A549 (cell line): ENCODE measurements around the gene DNAH1.

Source experiments
- CEBPB ChIP-seq, 2 experiments: fragments of >200 bp in 1 of 2; sonication (Bioruptor Twin) in 1 of 2; formaldehyde crosslinking in 1 of 2; IDR thresholded peaks; 2 replicates each; pipeline ENCODE4 v1.6.1; 2012 to 2016
- CTCF ChIP-seq: fragments of >200 bp; sonication (Bioruptor Twin); formaldehyde crosslinking; IDR thresholded peaks from 3 replicates; pipeline ENCODE4 v1.5.1; 2016
- ELK1 ChIP-seq: fragments of 150-350 bp; IDR thresholded peaks from 2 replicates; pipeline ENCODE4 v1.6.1; 2014; ENCODE audit warnings: low read depth, mild to moderate bottlenecking, low read length
- HEYL ChIP-seq: fragments of 250-450 bp; sonication (Bioruptor Pico); IDR thresholded peaks from 2 replicates; pipeline ENCODE4 v1.8.0; 2021; ENCODE audit warnings: mild to moderate bottlenecking, moderate library complexity
- MAX ChIP-seq: IDR thresholded peaks from 2 replicates; pipeline ENCODE4 v1.6.1; 2012
- PHF8 ChIP-seq: fragments of 200-600 bp; sonication (generic); IDR thresholded peaks from 2 replicates; pipeline ENCODE4 v1.6.1; 2016; ENCODE audit warnings: low read depth, mild to moderate bottlenecking, antibody characterized with exemption, moderate library complexity, borderline replicate concordance
- POLR2AphosphoS2 ChIP-seq: conservative IDR thresholded peaks from 2 replicates; pipeline ENCODE4 v1.6.1; 2012; ENCODE audit warnings: low read length, improper control_type of control experiment, inconsistent platforms
- RAD21 ChIP-seq, 2 experiments: fragments of >200 bp in 1 of 2; sonication (Bioruptor Twin) in 1 of 2; formaldehyde crosslinking in 1 of 2; IDR thresholded peaks in 1 of 2; conservative IDR thresholded peaks in 1 of 2; 2 replicates in 1 of 2; 3 replicates in 1 of 2; pipeline ENCODE4 v1.6.1; 2012 to 2018; ENCODE audit warnings: inconsistent platforms in 1 of 2
- RFX5 ChIP-seq: fragments of 450-650 bp; IDR thresholded peaks from 2 replicates; pipeline ENCODE4 v1.7.1; 2014; ENCODE audit warnings: antibody characterized with exemption, mild to moderate bottlenecking, moderate library complexity
- RNF2 ChIP-seq: fragments of 200-600 bp; sonication (generic); IDR thresholded peaks from 2 replicates; pipeline ENCODE4 v1.6.1; 2016; ENCODE audit warnings: low read depth, mild to moderate bottlenecking, antibody characterized with exemption, moderate library complexity, borderline replicate concordance
- SMC3 ChIP-seq: fragments of >200 bp; sonication (Bioruptor Twin); formaldehyde crosslinking; IDR thresholded peaks from 3 replicates; pipeline ENCODE4 v1.6.1; 2018; ENCODE audit warnings: inconsistent platforms
- TP53 ChIP-seq: fragments of 250-450 bp; sonication (Bioruptor Pico); IDR thresholded peaks from 2 replicates; pipeline ENCODE4 v1.5.0; 2021; ENCODE audit warnings: mild to moderate bottlenecking, moderate library complexity
- ZFP36 ChIP-seq: fragments of 450-650 bp; IDR thresholded peaks from 2 replicates; pipeline ENCODE4 v1.6.1; 2014; ENCODE audit warnings: borderline replicate concordance; ENCODE audit not compliant: partially characterized antibody
- TF ChIP-seq, protein P1 (sequence below): fragments of 450-650 bp; IDR thresholded peaks from 2 replicates; pipeline ENCODE4 v1.6.1; 2014; ENCODE audit warnings: antibody characterized with exemption

DNA sequence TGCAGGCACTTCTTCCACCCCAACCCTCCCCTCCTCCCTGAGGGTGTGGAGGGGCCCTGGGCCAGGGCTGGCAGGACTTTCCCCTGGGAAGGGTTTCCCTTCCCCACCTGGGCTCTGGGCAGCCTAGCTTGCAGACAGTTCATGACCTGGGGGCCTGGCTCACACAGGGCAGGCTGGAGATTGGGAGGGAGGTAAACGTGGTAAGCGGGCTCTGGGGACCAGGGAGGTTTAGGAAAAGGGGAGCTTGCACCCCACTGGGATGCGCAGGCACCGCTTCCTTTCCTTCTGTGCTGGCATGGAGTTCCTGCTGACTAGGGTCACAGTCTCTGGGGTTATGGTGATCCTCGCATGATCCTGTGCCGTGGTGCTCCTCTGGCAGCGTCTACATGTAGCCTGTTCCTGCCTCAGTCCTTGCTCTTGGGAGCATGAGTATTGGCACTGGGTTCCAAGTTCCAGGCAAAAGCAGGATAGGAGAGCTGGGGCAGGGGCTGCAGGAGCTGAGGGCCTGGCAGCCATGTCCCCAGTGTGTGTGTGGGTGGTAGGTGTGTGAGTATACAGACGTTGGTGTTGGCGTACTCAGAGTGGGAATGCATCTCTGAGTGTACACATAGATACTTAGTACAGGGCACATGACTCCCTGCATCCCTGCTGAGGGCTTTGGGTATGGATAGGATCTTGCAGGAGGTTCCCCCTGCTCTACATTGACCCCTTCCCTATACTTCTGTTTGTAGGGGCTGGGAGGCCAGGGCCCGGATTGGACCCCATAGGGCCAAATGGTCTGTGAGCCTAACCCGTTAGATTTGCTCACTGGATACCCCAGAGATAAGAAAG, 21.6 kb upstream of the DNAH1 start:
- TF ChIP-seq CTCF (no peak), RFX5 (no peak), TP53 (CRISPR knock-in tag) (no peak), RNF2 (no peak), POLR2AphosphoS2 (no peak), ZFP36 (no peak), RAD21 (conservative IDR thresholded peaks at IDR 0.05 in 1 of 2, IDR thresholded peaks at IDR 0.05 in 1 of 2) (no peak), SMC3 (no peak), ELK1 (no peak), PHF8 (no peak), MAX (no peak), CEBPB (IDR thresholded peaks at IDR 0.05) (no peak), HEYL (CRISPR knock-in tag) (no peak)
- TF ChIP-seq, protein P1, sequence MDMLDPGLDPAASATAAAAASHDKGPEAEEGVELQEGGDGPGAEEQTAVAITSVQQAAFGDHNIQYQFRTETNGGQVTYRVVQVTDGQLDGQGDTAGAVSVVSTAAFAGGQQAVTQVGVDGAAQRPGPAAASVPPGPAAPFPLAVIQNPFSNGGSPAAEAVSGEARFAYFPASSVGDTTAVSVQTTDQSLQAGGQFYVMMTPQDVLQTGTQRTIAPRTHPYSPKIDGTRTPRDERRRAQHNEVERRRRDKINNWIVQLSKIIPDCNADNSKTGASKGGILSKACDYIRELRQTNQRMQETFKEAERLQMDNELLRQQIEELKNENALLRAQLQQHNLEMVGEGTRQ, result no peak
